AG10803 (cell line): Measurements from ENCODE around the gene CAPZA1.
A peak's percentile ranks its signal among the peaks of the same experiment; 100 is the strongest.

Experiments used
- DNase-seq: peaks from one replicate; pipeline ENCODE4 v3.0.0; 2010; ENCODE audit warnings: low read depth
- H3K4me3 ChIP-seq: 2 replicates; pipeline ENCODE4 v1.5.1; 2011; ENCODE audit warnings: mild to moderate bottlenecking, low read length, control low read depth
- CTCF ChIP-seq: conservative IDR thresholded peaks from 2 replicates; pipeline ENCODE4 v1.5.1; 2011; ENCODE audit warnings: mild to moderate bottlenecking, low read length, control low read depth, inconsistent platforms

The CAPZA1 gene

DNA sequence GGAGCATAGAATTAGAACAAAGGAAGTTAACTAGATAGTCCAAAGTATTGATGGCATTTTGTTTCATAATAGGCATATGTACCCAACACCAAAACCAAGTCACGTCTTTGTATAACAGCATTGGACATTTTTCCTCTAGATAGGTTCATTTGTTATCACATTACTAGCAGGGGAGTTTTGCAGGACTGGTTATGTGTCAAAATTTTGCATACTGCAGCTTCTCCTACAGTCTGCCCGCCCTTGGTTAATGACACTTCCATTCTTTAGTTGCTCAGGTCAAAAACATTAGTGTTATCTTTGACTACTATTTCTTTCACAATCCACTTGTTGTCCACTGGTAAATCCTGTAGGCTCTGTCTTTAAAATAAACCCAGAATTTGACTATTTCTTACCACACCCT is 8.9 kb downstream of the CAPZA1 start:
- TF ChIP-seq CTCF = no peak
- no peak overlapping the region for H3K4me3 ChIP-seq
- no peak for DNase-seq

- no peak overlapping the region for H3K4me3 ChIP-seq
- no peak for DNase-seq
- TF ChIP-seq CTCF = no peak
Measured at GRCh38 chr1:112629256-112629655, 9.6 kb downstream of the CAPZA1 start.

- no peak for DNase-seq
- no peak for TF ChIP-seq CTCF
- H3K4me3 ChIP-seq = no peak overlapping the region
Measured at GRCh38 chr1:112633628-112634027, 14.0 kb downstream of the CAPZA1 start.

- TF ChIP-seq CTCF = no peak
Measured at GRCh38 chr1:112634367-112634766, 14.7 kb downstream of the CAPZA1 start.

GRCh38 chr1:112636056-112636455 is 16.4 kb downstream of the CAPZA1 start:
- TF ChIP-seq CTCF = no peak
- no peak overlapping the region for H3K4me3 ChIP-seq
- DNase-seq = no peak

More at GRCh38 chr1:112634367-112634766, 14.7 kb downstream of the CAPZA1 start:
- DNase-seq = no peak
- no peak overlapping the region for H3K4me3 ChIP-seq

DNA sequence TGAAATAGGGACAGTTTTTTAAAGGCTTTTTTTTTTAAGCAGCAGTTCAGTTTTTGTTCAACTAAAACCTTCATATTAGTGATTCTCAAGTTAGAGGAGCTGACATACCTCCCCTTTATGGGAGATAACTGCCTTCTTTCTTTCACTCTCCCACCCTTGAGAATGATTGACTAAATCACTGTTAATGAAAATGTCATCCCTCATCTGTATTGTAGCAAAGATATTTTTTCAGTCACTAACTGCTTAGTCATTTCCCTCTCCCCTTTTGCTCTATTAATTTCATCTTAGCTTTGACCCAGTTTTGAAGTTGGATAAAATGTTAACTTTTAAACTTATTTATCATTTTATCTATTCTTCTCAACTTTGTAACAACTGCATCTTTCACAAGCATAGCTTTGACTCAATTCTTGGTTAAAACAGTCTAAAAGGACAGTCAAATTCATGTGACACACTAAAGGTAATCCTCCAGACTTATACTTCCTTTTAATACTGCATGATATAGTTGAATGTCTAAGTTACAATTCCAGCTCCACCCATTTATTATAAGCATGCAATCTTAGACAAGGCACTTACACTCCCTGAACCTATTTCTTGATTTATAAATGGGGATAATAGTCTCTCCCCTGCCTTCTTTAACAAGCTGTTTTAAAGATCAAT is 17.1 kb downstream of the CAPZA1 start:
- no peak for TF ChIP-seq CTCF
- H3K4me3 ChIP-seq = no peak overlapping the region
- no peak for DNase-seq

DNA sequence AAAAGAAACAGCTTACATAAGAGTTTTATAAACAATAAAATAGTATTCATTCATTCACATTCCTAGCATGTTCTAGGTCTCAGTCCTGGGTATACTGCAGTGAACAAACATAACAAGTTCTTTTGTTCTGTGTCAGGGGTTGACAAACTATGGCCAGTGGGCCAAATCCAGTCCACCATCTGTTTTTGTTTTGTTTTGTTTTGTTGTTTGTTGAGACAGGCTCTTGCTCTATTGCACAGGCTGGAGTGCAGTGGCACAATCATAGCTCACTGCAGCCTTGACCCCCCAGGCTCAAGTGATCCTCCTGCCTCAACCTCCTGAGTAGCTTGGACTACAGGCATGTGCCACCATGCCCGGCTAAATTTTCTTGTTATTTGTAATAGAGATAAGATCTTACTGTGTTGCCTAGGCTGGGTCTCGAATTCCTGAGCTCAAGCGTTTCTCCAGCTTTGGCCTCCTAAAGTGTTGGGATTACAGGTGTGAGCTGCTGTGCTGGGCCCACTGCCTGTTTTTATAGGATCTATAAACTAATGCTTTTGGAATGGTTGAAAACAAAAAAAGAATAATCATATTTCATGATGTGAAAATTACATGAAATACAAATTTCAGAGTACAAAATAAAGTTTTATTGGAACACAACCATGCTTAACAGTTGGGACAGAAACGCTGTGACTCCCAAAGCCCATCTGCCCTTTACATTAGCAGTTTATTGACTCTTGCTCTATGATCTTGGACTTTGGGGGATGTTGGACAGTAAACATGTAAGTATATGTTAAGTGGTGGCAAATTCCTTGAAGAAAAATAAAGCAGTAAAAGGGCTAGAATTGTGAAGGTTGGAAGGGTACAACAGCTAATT is 17.9 kb downstream of the CAPZA1 start:
- TF ChIP-seq CTCF = no peak
- DNase-seq = peak; percentile 86
- H3K4me3 ChIP-seq = no peak overlapping the region
